ENCODE measurements around the gene SEMG1. TPM values are rescaled to one million over a fixed set of nuclear protein-coding genes. Genes with fewer than 3 reads are reported as not detected.

The SEMG1 gene, protein sequence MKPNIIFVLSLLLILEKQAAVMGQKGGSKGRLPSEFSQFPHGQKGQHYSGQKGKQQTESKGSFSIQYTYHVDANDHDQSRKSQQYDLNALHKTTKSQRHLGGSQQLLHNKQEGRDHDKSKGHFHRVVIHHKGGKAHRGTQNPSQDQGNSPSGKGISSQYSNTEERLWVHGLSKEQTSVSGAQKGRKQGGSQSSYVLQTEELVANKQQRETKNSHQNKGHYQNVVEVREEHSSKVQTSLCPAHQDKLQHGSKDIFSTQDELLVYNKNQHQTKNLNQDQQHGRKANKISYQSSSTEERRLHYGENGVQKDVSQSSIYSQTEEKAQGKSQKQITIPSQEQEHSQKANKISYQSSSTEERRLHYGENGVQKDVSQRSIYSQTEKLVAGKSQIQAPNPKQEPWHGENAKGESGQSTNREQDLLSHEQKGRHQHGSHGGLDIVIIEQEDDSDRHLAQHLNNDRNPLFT
- total RNA-seq: not detected in 2 replicates

- no peak for DNase-seq (ENCODE audit: low read depth in 2 of 2)
Observed at GRCh38 chr20:45206725-45207124, at the start of gene SEMG1. Gene SEMG1 (plus strand): TSS chr20:45207033. CDS start chr20:45207054, 21 bp downstream.

- peak in 1 of 2 donors; percentile 69 for DNase-seq (ENCODE audit: low read depth in 2 of 2)
Observed at GRCh38 chr20:45157962-45158361, 48.9 kb upstream of the SEMG1 start.

- no peak for DNase-seq (ENCODE audit: low read depth in 2 of 2)
Observed at GRCh38 chr20:45163083-45163803, 43.6 kb upstream of the SEMG1 start.

- DNase-seq (ENCODE audit: low read depth in 2 of 2): no peak
Observed at GRCh38 chr20:45164906-45165305, 41.9 kb upstream of the SEMG1 start.

DNA sequence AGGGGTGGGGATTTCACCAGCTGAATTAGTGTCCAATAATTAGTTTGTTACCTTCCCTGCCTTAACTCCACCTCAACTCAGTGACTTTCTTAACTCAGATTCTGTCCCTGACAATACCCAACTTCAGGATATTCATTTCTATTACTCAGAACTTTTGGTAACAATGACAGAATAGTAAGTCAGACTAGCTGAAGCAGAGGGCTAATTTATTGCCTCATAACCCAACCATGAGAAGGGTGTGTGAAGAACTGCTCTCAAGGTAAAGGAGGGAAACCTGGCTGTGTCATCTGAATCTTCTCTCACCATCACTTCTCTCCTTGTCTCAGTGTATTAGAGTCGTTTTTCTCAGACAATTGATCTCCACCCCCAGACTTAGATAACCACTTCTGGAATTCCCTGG is 33.3 kb upstream of the SEMG1 start:
- DNase-seq (ENCODE audit: low read depth in 2 of 2): no peak

- DNase-seq (ENCODE audit: low read depth in 2 of 2): no peak
Observed at GRCh38 chr20:45174434-45175364, 32.1 kb upstream of the SEMG1 start, which contains the start of gene PI3. Gene PI3 (plus strand): TSS chr20:45174902. CDS start chr20:45174923, 21 bp downstream.

DNA sequence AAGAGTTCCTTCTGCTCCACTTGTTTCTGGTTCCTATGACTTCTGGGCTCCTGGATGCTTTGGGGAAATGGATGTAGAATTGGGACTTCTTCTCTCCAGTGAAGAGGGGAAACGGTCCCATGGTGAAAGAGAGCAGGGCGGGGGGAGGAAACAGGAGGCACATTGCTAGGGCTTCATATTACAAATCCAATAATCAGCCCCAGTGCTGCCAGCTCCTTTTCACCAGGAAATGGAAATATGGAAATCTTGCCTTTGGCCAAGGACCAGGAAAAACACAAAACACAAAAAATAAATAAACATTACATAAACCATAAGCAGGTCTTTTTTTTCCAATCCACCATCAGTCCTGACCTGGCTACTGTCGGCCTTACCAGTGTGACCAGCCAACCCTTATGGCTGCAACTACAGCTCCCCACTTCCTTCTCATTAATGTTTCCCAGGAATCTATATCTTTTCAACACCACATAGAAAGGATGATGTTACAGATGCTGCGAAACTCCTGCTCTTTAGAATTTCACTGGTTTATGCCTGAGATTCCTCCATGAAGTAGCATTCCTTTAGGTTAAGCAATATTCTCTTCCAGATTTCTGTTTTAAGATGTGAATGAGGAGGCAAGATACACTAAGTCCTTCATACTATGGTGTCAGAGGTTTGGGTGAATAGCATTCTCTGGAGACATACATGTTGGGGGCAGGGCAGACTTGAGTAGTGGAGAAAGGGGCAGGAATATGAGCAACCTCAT is 30.1 kb upstream of the SEMG1 start:
- peak in 1 of 2 donors; percentile 38 for DNase-seq (ENCODE audit: low read depth in 2 of 2)

GRCh38 chr20:45179166-45179565 is 27.7 kb upstream of the SEMG1 start:
- DNase-seq (ENCODE audit: low read depth in 2 of 2): no peak

DNA sequence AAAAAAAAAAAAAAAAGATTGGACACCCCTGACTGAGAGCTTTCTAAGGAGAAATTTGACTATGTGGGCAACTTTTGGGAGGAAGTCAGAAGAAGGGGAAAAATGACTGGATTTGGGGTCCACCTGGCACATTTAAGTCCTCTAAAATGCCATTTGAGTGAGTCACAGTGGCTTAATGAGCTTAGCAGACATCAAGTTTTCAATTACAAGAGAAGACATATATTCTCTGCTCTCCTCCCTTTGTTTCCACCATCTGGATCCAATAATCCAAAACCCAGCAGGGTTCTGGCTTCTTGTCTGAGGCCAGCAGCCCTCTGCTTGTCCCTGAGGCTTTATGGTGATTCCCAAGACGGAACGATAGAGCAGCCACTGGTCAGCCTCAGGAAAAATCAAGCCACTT is 25.2 kb upstream of the SEMG1 start:
- no peak for DNase-seq (ENCODE audit: low read depth in 2 of 2)

GRCh38 chr20:45183084-45183483 is 23.7 kb upstream of the SEMG1 start:
- DNase-seq (ENCODE audit: low read depth in 2 of 2): no peak

GRCh38 chr20:45187693-45188092 is 19.1 kb upstream of the SEMG1 start:
- DNase-seq (ENCODE audit: low read depth in 2 of 2): no peak

- DNase-seq (ENCODE audit: low read depth in 2 of 2): no peak
Observed at GRCh38 chr20:45189067-45189609, 17.7 kb upstream of the SEMG1 start.

DNA sequence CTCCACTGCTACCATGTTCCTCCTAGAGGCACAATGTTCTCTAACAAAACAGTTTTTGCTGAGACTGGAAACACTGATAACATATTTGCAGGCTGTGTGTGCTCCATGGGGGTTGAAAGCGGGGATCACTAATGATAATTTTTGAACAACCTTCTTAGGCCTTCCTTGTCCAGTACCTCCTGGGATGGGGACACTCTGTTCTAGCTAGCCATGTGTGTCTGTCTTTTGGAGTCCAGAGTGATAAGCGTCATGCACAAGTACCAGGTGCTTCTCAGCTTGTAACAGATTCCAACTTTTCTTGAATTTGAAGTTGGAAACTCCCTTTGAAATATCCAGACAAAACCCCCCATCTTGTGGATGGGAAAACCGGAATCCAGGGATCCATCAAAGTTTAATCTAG is 17.0 kb upstream of the SEMG1 start:
- no peak for DNase-seq (ENCODE audit: low read depth in 2 of 2)

GRCh38 chr20:45191926-45192325 is 14.9 kb upstream of the SEMG1 start:
- no peak for DNase-seq (ENCODE audit: low read depth in 2 of 2)

GRCh38 chr20:45193331-45193730 is 13.5 kb upstream of the SEMG1 start:
- no peak for DNase-seq (ENCODE audit: low read depth in 2 of 2)

GRCh38 chr20:45209924-45210323 is 3.1 kb downstream of the SEMG1 start:
- no peak for DNase-seq (ENCODE audit: low read depth in 2 of 2)

DNA sequence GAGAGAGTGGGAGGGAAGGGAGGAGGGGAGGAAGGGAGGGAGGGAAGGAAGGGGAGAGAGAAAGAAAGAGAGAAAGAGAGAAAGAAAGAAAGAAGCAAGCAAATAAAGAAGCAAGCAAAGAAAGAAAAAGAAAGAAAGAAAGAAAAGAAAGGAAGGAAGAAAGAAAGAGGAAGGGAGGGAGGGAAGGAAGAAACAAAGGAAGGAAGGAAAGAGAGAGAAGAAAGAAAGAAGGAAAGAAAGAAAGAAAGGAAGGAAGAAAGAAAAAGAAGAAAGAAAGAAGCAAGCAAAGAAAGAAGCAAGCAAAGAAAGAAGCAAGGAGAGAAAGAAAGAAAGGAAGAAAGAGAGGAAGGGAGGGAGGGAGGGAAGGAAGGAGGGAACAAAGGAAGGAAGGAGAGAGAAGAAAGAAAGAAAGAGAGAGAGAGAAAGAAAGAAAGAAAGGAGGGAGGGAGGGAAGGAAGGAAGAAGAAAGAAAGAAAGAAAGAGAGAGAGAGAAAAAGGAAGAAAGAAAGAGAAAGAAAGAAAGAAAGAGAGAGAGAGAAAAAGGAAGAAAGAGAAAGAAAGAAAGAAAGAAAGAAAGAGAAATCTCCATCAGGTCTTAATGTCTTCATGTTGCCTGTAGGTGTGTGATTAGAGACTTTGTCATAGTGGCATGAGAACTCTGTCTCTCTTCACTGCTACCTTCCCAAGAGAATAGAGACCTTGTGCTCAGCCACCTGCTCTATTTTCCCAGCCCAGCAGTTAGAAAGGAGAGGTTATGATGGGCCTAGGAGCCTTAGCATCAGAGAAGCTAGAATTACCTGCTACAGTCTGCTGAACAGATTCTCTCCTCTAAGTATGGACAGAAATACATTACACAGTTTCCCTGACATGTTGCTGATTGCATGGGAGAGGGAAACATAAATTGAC is 5.0 kb downstream of the SEMG1 start:
- no peak for DNase-seq (ENCODE audit: low read depth in 2 of 2)

GRCh38 chr20:45212836-45213235 is 6.0 kb downstream of the SEMG1 start:
- no peak for DNase-seq (ENCODE audit: low read depth in 2 of 2)

- no peak for DNase-seq (ENCODE audit: low read depth in 2 of 2)
Observed at GRCh38 chr20:45218124-45218523, 11.3 kb downstream of the SEMG1 start.
